HG03064 (cell line): ENCODE results near the gene GSK3B.

Experiments used
- ATAC-seq: cut with Tn5 transposase; IDR thresholded peaks from one replicate; pipeline ENCODE4 v1.9.1; 2021; ENCODE audit warnings: low read depth; ENCODE audit not compliant: unreplicated experiment

Gene GSK3B

DNA sequence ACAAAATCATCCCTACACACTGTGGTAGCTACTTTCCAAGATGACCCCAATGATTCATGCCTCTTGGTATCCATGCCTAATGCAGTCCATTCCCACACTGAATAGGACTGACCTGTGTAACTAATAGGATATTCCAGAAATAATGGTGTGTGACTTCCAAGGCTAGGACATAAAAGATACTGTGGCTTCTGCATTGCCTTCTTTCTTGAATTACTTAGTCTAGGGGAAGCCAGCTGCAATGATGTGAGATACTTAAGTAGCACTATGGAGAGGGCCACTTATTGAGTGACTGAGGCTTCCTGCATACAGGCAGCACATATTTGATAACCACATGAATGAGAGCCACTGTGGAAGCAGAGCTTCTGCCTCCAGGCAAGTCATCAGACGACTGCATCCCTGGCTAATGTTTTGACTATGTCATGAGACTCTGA is 262.3 kb downstream of the GSK3B start:
- ATAC-seq, result no peak

- no peak for ATAC-seq
These were observed 263.2 kb downstream of the GSK3B start for GRCh38 chr3:119831022-119831421.

DNA sequence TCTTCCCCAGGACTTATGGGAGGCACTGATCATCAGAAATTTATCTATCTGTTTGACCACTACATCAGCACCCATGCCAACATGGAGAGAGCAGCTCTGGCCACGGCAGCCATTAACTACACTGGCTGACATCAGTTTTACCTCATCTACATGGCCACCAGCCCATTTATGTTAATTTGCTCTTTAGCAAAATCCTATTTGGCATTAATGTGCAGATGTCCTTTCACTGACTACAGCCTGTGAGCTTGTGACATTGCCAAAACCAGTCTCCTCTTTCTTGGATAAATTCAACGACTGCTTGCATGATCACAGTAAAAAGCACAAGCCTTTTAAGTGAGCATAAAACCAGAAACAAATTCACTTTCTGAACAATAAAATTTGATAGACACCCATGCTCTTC is 264.8 kb downstream of the GSK3B start:
- no peak for ATAC-seq

- no peak for ATAC-seq
These were observed 267.3 kb downstream of the GSK3B start for GRCh38 chr3:119826711-119827608.

- ATAC-seq, result no peak
These were observed 268.4 kb downstream of the GSK3B start for GRCh38 chr3:119825820-119826219.

DNA sequence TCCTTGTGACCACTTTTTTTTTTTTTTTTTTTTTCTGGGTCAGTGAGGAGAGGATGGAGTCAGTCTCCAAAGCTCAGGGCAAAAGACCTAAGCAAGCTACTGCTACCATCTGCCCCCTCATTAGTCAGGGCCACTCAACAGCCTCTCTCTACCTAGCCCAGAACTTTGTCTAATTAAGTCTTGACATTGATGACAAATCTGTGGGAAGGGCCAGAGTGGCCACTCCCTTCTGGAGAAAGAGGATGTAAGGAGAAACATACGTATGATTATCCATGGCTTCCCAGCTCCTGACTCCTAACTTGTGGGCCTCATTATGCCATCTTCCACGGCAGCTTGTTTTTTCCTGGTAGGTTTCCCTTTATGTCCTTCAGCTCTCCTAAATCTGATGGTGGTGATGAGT is 274.4 kb downstream of the GSK3B start:
- no peak for ATAC-seq

DNA sequence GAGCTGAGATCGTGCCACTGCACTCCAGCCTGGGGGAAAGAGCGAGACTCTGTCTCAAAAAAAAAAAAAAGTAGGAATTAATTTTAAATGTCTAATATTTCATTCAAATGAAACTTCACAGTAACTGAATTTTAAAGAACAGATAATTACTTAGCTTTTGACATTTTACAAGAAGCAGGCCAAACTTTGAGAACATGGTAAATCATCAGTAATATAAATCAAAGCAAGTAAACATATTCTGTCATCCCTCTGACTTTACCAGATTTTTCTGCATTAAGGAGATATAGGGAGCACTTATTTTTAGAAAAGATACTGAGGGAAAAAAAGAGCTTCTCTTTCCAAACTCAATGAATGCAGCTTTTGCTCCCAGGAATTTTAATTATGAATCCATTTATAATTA is 275.3 kb downstream of the GSK3B start:
- no peak for ATAC-seq

- ATAC-seq, result no peak
These were observed 276.5 kb downstream of the GSK3B start for GRCh38 chr3:119817583-119818363.

DNA sequence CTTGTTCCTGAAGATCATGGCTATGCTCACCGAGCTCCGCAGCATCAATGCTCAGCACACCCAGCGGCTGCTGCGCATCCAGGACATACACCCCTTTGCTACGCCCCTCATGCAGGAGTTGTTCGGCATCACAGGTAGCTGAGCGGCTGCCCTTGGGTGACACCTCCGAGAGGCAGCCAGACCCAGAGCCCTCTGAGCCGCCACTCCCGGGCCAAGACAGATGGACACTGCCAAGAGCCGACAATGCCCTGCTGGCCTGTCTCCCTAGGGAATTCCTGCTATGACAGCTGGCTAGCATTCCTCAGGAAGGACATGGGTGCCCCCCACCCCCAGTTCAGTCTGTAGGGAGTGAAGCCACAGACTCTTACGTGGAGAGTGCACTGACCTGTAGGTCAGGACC is 277.2 kb downstream of the GSK3B start:
- no peak for ATAC-seq

DNA sequence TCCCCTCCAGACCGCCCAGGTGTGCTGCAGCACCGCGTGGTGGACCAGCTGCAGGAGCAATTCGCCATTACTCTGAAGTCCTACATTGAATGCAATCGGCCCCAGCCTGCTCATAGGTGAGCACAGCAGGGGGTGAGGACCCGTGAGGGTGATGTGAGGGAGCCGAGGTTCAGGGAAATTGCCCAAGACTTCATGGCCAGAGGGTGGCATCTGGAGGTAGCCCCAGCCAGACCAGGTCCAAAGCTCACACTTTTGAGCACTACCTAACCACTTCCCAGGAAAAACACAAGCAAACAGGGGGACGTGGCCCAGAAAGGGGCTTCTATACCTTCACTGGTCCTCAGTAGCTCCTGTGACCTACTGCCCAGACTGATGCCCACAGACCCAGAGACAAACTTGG is 278.5 kb downstream of the GSK3B start:
- ATAC-seq, result no peak

DNA sequence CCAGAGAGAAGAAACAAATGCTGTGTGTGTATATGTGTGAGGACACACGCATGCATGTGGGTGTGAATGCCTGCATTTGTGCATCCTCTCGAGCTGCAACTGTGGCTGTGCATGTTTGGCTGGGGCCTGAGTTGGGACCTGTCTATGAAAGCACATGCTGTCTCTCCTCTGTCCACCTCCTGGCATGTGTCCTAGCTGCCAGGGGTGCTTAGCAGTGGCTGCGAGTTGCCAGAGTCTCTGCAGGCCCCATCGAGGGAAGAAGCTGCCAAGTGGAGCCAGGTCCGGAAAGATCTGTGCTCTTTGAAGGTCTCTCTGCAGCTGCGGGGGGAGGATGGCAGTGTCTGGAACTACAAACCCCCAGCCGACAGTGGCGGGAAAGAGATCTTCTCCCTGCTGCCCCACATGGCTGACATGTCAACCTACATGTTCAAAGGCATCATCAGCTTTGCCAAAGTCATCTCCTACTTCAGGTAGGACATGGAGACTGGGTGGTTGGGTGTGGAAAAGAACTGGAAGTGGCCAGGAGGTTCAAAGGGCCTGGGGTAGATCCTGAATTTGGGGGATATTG is 281.7 kb downstream of the GSK3B start:
- ATAC-seq, result no peak

DNA sequence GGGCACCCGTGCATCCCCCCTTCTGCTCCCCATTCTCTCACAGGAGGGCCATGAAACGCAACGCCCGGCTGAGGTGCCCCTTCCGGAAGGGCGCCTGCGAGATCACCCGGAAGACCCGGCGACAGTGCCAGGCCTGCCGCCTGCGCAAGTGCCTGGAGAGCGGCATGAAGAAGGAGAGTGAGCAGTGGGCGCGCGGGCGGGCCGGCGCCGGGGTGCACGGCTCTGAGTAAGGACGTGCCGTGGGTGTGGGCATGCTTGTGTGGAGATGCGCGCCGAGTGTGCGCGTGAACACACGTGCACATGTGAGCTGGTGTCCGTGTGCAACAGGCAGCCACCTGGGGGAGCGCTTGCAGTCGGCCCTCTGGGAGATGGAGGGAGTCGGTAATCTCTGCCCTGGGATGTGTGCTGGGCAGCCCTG is 284.2 kb downstream of the GSK3B start:
- ATAC-seq, result peak; percentile 85

GRCh38 chr3:119809249-119810017 is 284.8 kb downstream of the GSK3B start:
- peak; percentile 45 for ATAC-seq

GRCh38 chr3:119808843-119809242 is 285.4 kb downstream of the GSK3B start:
- ATAC-seq, result no peak

- no peak for ATAC-seq
These were observed 286.0 kb downstream of the GSK3B start for GRCh38 chr3:119808244-119808643.

- no peak for ATAC-seq
These were observed 293.4 kb downstream of the GSK3B start for GRCh38 chr3:119800844-119801243.

DNA sequence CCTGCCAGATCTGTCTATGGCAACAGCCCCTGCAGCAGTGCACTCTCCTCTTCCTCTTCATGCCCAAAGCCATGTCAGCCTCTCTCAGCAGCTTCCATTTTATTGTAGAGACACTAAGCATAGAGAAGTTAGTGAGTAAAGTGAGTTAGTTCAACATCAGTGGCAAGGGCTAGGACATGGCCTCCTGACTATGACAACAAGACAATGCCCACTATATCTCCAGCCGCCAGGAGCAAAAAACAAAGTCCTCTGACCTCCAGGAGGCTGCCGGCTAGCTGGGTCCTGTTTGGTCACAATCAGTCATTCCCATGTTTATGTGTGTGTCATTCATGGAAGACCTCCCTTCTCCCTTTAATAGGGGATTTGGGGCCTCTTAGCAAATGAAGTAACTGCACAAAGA is 297.5 kb downstream of the GSK3B start:
- ATAC-seq, result no peak

DNA sequence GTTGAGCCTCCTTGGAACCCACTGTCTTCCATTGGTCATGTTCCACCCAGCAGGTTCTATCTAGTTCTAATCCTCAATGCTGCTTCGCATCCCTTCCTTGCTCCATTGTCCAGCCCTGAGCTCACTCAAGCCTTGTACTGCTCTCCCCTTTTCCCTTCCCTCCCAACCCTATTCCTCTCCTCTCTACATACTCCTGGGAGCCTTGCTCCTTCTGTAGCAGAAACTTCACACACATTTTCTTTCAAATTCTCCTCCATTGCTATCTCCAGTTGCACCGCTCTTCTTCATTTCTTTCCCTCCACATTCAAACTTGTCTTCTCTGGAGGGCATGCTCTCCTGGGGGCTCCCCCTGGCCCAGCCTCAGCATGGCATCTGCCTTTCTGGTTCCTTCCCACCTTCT is 297.9 kb downstream of the GSK3B start:
- no peak for ATAC-seq

- ATAC-seq, result no peak
These were observed 298.4 kb downstream of the GSK3B start for GRCh38 chr3:119795849-119796248.

GRCh38 chr3:119794971-119795612 is 299.2 kb downstream of the GSK3B start:
- ATAC-seq, result no peak
